HCT116 (cell line): ENCODE data around the gene MTMR1.

Experiments used
- CBX3 ChIP-seq: IDR thresholded peaks from 2 replicates; pipeline ENCODE4 v1.6.1; 2012; ENCODE audit warnings: low read depth
- ELF1 ChIP-seq: IDR thresholded peaks from 2 replicates; pipeline ENCODE4 v1.6.1; 2012; ENCODE audit warnings: low read depth, borderline replicate concordance
- EZH2 ChIP-seq: fragments of 200-600 bp; sonication (generic); IDR thresholded peaks from 2 replicates; pipeline ENCODE4 v1.6.1; 2017; ENCODE audit warnings: antibody characterized with exemption, mixed run types
- EZH2phosphoT487 ChIP-seq: fragments of 200-600 bp; IDR thresholded peaks from 2 replicates; pipeline ENCODE4 v1.6.1; 2018; ENCODE audit warnings: antibody characterized with exemption, borderline replicate concordance
- JUND ChIP-seq: IDR thresholded peaks from 2 replicates; pipeline ENCODE4 v1.6.1; 2012
- POLR2A ChIP-seq: IDR thresholded peaks from 2 replicates; pipeline ENCODE4 v1.7.0; 2011; ENCODE audit warnings: borderline replicate concordance; ENCODE audit not compliant: insufficient read depth, insufficient read length; ENCODE audit errors: extremely low read depth
- POLR2AphosphoS5 ChIP-seq: IDR thresholded peaks from 2 replicates; pipeline ENCODE4 v1.6.1; 2011; ENCODE audit warnings: mild to moderate bottlenecking, low read depth, low read length, moderate library complexity
- REST ChIP-seq: IDR thresholded peaks from 2 replicates; pipeline ENCODE4 v1.6.1; 2012; ENCODE audit warnings: low read depth
- SIN3A ChIP-seq: IDR thresholded peaks from 2 replicates; pipeline ENCODE4 v1.6.1; 2012; ENCODE audit warnings: low read depth
- TF ChIP-seq, protein P1 (sequence below), 3 experiments: fragments of 200-600 bp in 1 of 3; sonication (generic) in 1 of 3; IDR thresholded peaks in 2 of 3; conservative IDR thresholded peaks in 1 of 3; 2 replicates each; pipeline ENCODE4 v1.5.1; 2012 to 2017; ENCODE audit warnings: low read depth in 2 of 3, low read length in 2 of 3, antibody characterized with exemption in 1 of 3, borderline replicate concordance in 1 of 3, control low read depth in 1 of 3, mild to moderate bottlenecking in 1 of 3, mixed read lengths in 1 of 3, mixed run types in 1 of 3, moderate library complexity in 1 of 3; ENCODE audit not compliant: insufficient read depth in 1 of 3

DNA sequence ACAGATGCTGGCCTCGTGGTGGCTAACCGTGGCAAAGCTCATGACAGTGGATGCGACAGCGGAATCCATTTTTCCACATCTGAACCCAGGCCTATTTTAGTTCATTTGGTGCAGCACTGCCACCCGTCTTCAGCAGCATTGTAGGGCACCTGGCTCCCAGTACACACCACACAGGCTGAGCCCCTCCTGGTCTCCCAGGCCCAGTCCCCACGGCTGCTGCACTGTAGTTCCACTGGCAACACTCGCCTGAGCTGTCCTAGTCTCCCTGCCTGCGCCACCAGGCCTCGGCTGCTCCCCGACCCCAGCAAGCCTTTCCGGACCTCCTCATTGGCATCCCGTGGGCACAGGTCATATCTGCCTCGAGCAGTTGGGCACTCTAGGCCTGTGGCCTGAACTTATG, 76.2 kb downstream of the MTMR1 start:
- TF ChIP-seq ELF1 (no peak), CBX3 (no peak), JUND (no peak), POLR2AphosphoS5 (no peak), EZH2 (no peak), SIN3A (no peak), EZH2phosphoT487 (no peak), POLR2A (no peak), REST (no peak)
- TF ChIP-seq, protein P1, sequence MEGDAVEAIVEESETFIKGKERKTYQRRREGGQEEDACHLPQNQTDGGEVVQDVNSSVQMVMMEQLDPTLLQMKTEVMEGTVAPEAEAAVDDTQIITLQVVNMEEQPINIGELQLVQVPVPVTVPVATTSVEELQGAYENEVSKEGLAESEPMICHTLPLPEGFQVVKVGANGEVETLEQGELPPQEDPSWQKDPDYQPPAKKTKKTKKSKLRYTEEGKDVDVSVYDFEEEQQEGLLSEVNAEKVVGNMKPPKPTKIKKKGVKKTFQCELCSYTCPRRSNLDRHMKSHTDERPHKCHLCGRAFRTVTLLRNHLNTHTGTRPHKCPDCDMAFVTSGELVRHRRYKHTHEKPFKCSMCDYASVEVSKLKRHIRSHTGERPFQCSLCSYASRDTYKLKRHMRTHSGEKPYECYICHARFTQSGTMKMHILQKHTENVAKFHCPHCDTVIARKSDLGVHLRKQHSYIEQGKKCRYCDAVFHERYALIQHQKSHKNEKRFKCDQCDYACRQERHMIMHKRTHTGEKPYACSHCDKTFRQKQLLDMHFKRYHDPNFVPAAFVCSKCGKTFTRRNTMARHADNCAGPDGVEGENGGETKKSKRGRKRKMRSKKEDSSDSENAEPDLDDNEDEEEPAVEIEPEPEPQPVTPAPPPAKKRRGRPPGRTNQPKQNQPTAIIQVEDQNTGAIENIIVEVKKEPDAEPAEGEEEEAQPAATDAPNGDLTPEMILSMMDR (IDR thresholded peaks at IDR 0.05 in 2 of 3, conservative IDR thresholded peaks at IDR 0.05 in 1 of 3; ENCODE audit: borderline replicate concordance in 1 of 3, insufficient read depth in 1 of 3, low read depth in 2 of 3, low read length in 2 of 3) = no peak
